GM18858 (cell line): ENCODE measurements around the gene CBFA2T2.
"Not testable (repeated sequence)": the region's sequence is repeated elsewhere in the genome, so short reads cannot be mapped to it uniquely, and the experiment has no call there.

ENCODE experiments used
- ATAC-seq: cut with Tn5 transposase; IDR thresholded peaks from one replicate; pipeline ENCODE4 v1.9.1; 2021; ENCODE audit not compliant: unreplicated experiment

CBFA2T2 gene

GRCh38 chr20:33569802-33570391 is 80.0 kb downstream of the CBFA2T2 start:
- ATAC-seq: no peak

- ATAC-seq: no peak
Measured at GRCh38 chr20:33570743-33571142, 80.8 kb downstream of the CBFA2T2 start.

GRCh38 chr20:33573268-33573667 is 83.4 kb downstream of the CBFA2T2 start:
- ATAC-seq: not testable (repeated sequence)

GRCh38 chr20:33575282-33575681 is 85.4 kb downstream of the CBFA2T2 start:
- no peak for ATAC-seq

- no peak for ATAC-seq
Measured at GRCh38 chr20:33576432-33577125, 86.7 kb downstream of the CBFA2T2 start.

GRCh38 chr20:33578510-33578909 is 88.6 kb downstream of the CBFA2T2 start:
- no peak for ATAC-seq

GRCh38 chr20:33583143-33583542 is 93.2 kb downstream of the CBFA2T2 start:
- no peak for ATAC-seq

GRCh38 chr20:33584976-33585375 is 95.1 kb downstream of the CBFA2T2 start:
- ATAC-seq: no peak

- ATAC-seq: no peak
Measured at GRCh38 chr20:33585413-33585812, 95.5 kb downstream of the CBFA2T2 start.

- ATAC-seq: no peak
Measured at GRCh38 chr20:33589059-33589458, 99.2 kb downstream of the CBFA2T2 start.

GRCh38 chr20:33591901-33592300 is 102.0 kb downstream of the CBFA2T2 start:
- ATAC-seq: not testable (repeated sequence)

- no peak for ATAC-seq
Measured at GRCh38 chr20:33594743-33595142, 104.8 kb downstream of the CBFA2T2 start.

GRCh38 chr20:33600414-33600813 is 110.5 kb downstream of the CBFA2T2 start:
- no peak for ATAC-seq

- no peak for ATAC-seq
Measured at GRCh38 chr20:33600981-33601380, 111.1 kb downstream of the CBFA2T2 start.

GRCh38 chr20:33601861-33602260 is 112.0 kb downstream of the CBFA2T2 start:
- ATAC-seq: no peak

- ATAC-seq: no peak
Measured at GRCh38 chr20:33602826-33603590, 113.1 kb downstream of the CBFA2T2 start.

GRCh38 chr20:33604084-33604990 is 114.4 kb downstream of the CBFA2T2 start:
- ATAC-seq: no peak

- ATAC-seq: no peak
Measured at GRCh38 chr20:33604991-33605370, 115.1 kb downstream of the CBFA2T2 start.

GRCh38 chr20:33606118-33606771 is 116.3 kb downstream of the CBFA2T2 start:
- ATAC-seq: peak; percentile 54

GRCh38 chr20:33609504-33609903 is 119.6 kb downstream of the CBFA2T2 start:
- no peak for ATAC-seq

- ATAC-seq: no peak
Measured at GRCh38 chr20:33611106-33611505, 121.2 kb downstream of the CBFA2T2 start.
